AG09309 (cell line): ENCODE data around the gene TTYH3.
"Not testable (repeated sequence)": the region's sequence is repeated elsewhere in the genome, so short reads cannot be mapped to it uniquely, and the experiment has no call there.

Experiments used
- DNase-seq: peaks from one replicate; pipeline ENCODE4 v3.0.0-alpha.2; 2010; ENCODE audit warnings: low read depth
- H3K4me3 ChIP-seq: 2 replicates; pipeline ENCODE4 v1.5.1; 2011; ENCODE audit warnings: mild to moderate bottlenecking, low read depth, low read length, moderate library complexity; ENCODE audit not compliant: control insufficient read depth
- CTCF ChIP-seq: IDR thresholded peaks from 2 replicates; pipeline ENCODE4 v1.5.1; 2011; ENCODE audit warnings: mild to moderate bottlenecking, low read depth, low read length, inconsistent platforms; ENCODE audit not compliant: insufficient read depth, control insufficient read depth; ENCODE audit errors: missing control alignments

Gene TTYH3

GRCh38 chr7:2687881-2688318 lies 56.1 kb downstream of the TTYH3 start, which contains the start of gene AMZ1:
AMZ1 (plus strand) TSS chr7:2688202; CDS start chr7:2700452, 12,250 bp downstream.
- no peak for DNase-seq
- no peak for TF ChIP-seq CTCF
- H3K4me3 ChIP-seq: peak within 1 kb of the TSS; percentile 49

- peak overlapping the region; percentile 49 for H3K4me3 ChIP-seq
- TF ChIP-seq CTCF: no peak
- DNase-seq: no peak
These were observed 56.9 kb downstream of the TTYH3 start for GRCh38 chr7:2688409-2689342.

- peak overlapping the region; percentile 49 for H3K4me3 ChIP-seq
- TF ChIP-seq CTCF: no peak
- no peak for DNase-seq
These were observed 57.6 kb downstream of the TTYH3 start for GRCh38 chr7:2689343-2689847.

GRCh38 chr7:2689951-2690705 lies 58.3 kb downstream of the TTYH3 start:
- no peak for DNase-seq
- H3K4me3 ChIP-seq: no peak overlapping the region
- TF ChIP-seq CTCF: no peak

GRCh38 chr7:2691011-2691707 lies 59.4 kb downstream of the TTYH3 start:
- DNase-seq: no peak
- no peak overlapping the region for H3K4me3 ChIP-seq
- no peak for TF ChIP-seq CTCF

GRCh38 chr7:2691932-2692439 lies 60.2 kb downstream of the TTYH3 start:
- not testable (repeated sequence) for DNase-seq, H3K4me3 ChIP-seq
